Measurements from ENCODE around the gene PAM.

Gene PAM

GRCh38 chr5:102811972-102812371 is 56.9 kb downstream of the PAM start:
- no peak for TF ChIP-seq CTCF (IDR thresholded peaks at IDR 0.05; ENCODE audit: low read depth, low read length, missing control alignments)
- DNase-seq (ENCODE audit: low read depth): no peak
- no peak overlapping the region for H3K4me3 ChIP-seq (ENCODE audit: low read depth, low read length)
- in situ Hi-C loops (cut with HindIII; ENCODE audit: low sequenced_read_pairs): no loop called here

GRCh38 chr5:102813740-102814139 is 58.6 kb downstream of the PAM start:
- DNase-seq (ENCODE audit: low read depth): no peak
- TF ChIP-seq CTCF (IDR thresholded peaks at IDR 0.05; ENCODE audit: low read depth, low read length, missing control alignments): no peak
- in situ Hi-C loops (cut with HindIII; ENCODE audit: low sequenced_read_pairs): no loop called here
- H3K4me3 ChIP-seq (ENCODE audit: low read depth, low read length): no peak overlapping the region

- H3K4me3 ChIP-seq (ENCODE audit: low read depth, low read length): no peak overlapping the region
- in situ Hi-C loops (cut with HindIII; ENCODE audit: low sequenced_read_pairs): no loop called here
- no peak for TF ChIP-seq CTCF (IDR thresholded peaks at IDR 0.05; ENCODE audit: low read depth, low read length, missing control alignments)
- DNase-seq (ENCODE audit: low read depth): no peak
These were observed 60.0 kb downstream of the PAM start for GRCh38 chr5:102815084-102815483.

GRCh38 chr5:102815540-102816332 is 60.6 kb downstream of the PAM start:
- no peak for DNase-seq (ENCODE audit: low read depth)
- no peak overlapping the region for H3K4me3 ChIP-seq (ENCODE audit: low read depth, low read length)
- TF ChIP-seq CTCF (IDR thresholded peaks at IDR 0.05; ENCODE audit: low read depth, low read length, missing control alignments): no peak
- in situ Hi-C loops (cut with HindIII; ENCODE audit: low sequenced_read_pairs): no loop called here

- in situ Hi-C loops (cut with HindIII; ENCODE audit: low sequenced_read_pairs): no loop called here
- TF ChIP-seq CTCF (IDR thresholded peaks at IDR 0.05; ENCODE audit: low read depth, low read length, missing control alignments): no peak
- DNase-seq (ENCODE audit: low read depth): no peak
- H3K4me3 ChIP-seq (ENCODE audit: low read depth, low read length): no peak overlapping the region
These were observed 63.2 kb downstream of the PAM start for GRCh38 chr5:102818345-102818744.

GRCh38 chr5:102818934-102819333 is 63.8 kb downstream of the PAM start:
- H3K4me3 ChIP-seq (ENCODE audit: low read depth, low read length): no peak overlapping the region
- in situ Hi-C loops (cut with HindIII; ENCODE audit: low sequenced_read_pairs): no loop called here
- DNase-seq (ENCODE audit: low read depth): no peak
- no peak for TF ChIP-seq CTCF (IDR thresholded peaks at IDR 0.05; ENCODE audit: low read depth, low read length, missing control alignments)

Measured in astrocyte of the cerebellum (primary cell).